Esophagus (tissue), 2 donors: ENCODE data around the gene GLCE. TPM values are rescaled to one million over a fixed set of nuclear protein-coding genes. Genes with fewer than 3 reads are reported as not detected.

Experiments used
- H3K27ac ChIP-seq, 2 donors: one replicate each; pipeline ENCODE4 v1.5.1; 2013; ENCODE audit warnings: low read depth in 2 of 2, mild to moderate bottlenecking in 2 of 2, inconsistent platforms in 1 of 2, low read length in 1 of 2, moderate library complexity in 1 of 2
- H3K27me3 ChIP-seq, 2 donors: one replicate each; pipeline ENCODE4 v1.6.1; 2013; ENCODE audit warnings: low read length in 2 of 2, control low read depth in 1 of 2, mild to moderate bottlenecking in 1 of 2; ENCODE audit not compliant: insufficient read depth in 2 of 2, control insufficient read depth in 1 of 2
- H3K36me3 ChIP-seq, 2 donors: one replicate each; pipeline ENCODE4 v1.6.1; 2013; ENCODE audit warnings: low read length in 1 of 2; ENCODE audit not compliant: control insufficient read depth in 2 of 2, insufficient read depth in 2 of 2
- H3K4me1 ChIP-seq, 2 donors: one replicate each; pipeline ENCODE4 v1.6.1; 2013; ENCODE audit warnings: low read length in 1 of 2; ENCODE audit not compliant: control insufficient read depth in 2 of 2, insufficient read depth in 2 of 2
- H3K4me3 ChIP-seq, 2 donors: one replicate each; pipeline ENCODE4 v1.5.1; 2013; ENCODE audit warnings: low read length in 2 of 2, mild to moderate bottlenecking in 2 of 2, low read depth in 1 of 2, moderate library complexity in 1 of 2
- H3K9me3 ChIP-seq, 2 donors: one replicate each; pipeline ENCODE4 v1.6.1; 2013; ENCODE audit warnings: mild to moderate bottlenecking in 2 of 2, low read depth in 1 of 2, low read length in 1 of 2, moderate library complexity in 1 of 2; ENCODE audit not compliant: control insufficient read depth in 2 of 2, insufficient read depth in 1 of 2
- WGBS, 2 donors: extraction: QIAGEN DNeasy Blood & Tissue Kit; methylation state at CpG; one replicate each; pipeline ENCODE4 v1.1.7; 2013; 5-methylcytosine and 5-hydroxymethylcytosine counted together
- polyA plus RNA-seq, 2 donors: library from polyadenylated mRNA; stranded (reverse); fragments of 200-250 nt; gene quantifications; one replicate each; pipeline ENCODE4 v1.2.3, GENCODE V29; 2013
- donor health status: healthy with polysubstance abuse.
- donor health status: Bipolar disorder and iron deficiency.

Gene GLCE
- polyA plus RNA-seq, 2 donors, result 9.9 to 13.0 TPM

GRCh38 chr15:69133862-69134519 is 26.4 kb upstream of the GLCE start:
- peak overlapping the region in 1 of 2 donors; percentile 33 for H3K27ac ChIP-seq
- H3K4me3 ChIP-seq, result no peak overlapping the region
- no peaks in the 10 kb centered on the region for H3K27me3 ChIP-seq
- WGBS, 2 donors, result 58 to 66% methylated on average over 5 of the region's 5 CpGs
- H3K36me3 ChIP-seq, result no peaks in the 10 kb centered on the region
- peaks cover 0 to 3% of the 10 kb centered on the region in 2 donors for H3K9me3 ChIP-seq
- H3K4me1 ChIP-seq, result peaks cover 3 to 9% of the 10 kb centered on the region in 2 donors

- no peaks in the 10 kb centered on the region for H3K27me3 ChIP-seq
- peaks cover 0 to 3% of the 10 kb centered on the region in 2 donors for H3K9me3 ChIP-seq
- peaks cover 0 to 4% of the 10 kb centered on the region in 2 donors for H3K4me1 ChIP-seq
- H3K4me3 ChIP-seq, result no peak overlapping the region
- WGBS, 2 donors, result 57 to 72% methylated on average over 2 of the region's 2 CpGs
- H3K36me3 ChIP-seq, result no peaks in the 10 kb centered on the region
- no peak overlapping the region for H3K27ac ChIP-seq
These were observed 25.6 kb upstream of the GLCE start for GRCh38 chr15:69134791-69135190.

- 82 to 91% methylated on average over 2 of the region's 2 CpGs for WGBS, 2 donors
- H3K9me3 ChIP-seq, result peaks cover 0 to 3% of the 10 kb centered on the region in 2 donors
- peaks cover 0 to 3% of the 10 kb centered on the region in 2 donors for H3K4me1 ChIP-seq
- no peaks in the 10 kb centered on the region for H3K27me3 ChIP-seq
- H3K27ac ChIP-seq, result no peak overlapping the region
- H3K36me3 ChIP-seq, result no peaks in the 10 kb centered on the region
- H3K4me3 ChIP-seq, result no peak overlapping the region
These were observed 24.9 kb upstream of the GLCE start for GRCh38 chr15:69135499-69135898.

GRCh38 chr15:69138963-69139362 is 21.5 kb upstream of the GLCE start:
- no peak overlapping the region for H3K4me3 ChIP-seq
- no peaks in the 10 kb centered on the region for H3K4me1 ChIP-seq
- H3K27ac ChIP-seq, result no peak overlapping the region
- no peaks in the 10 kb centered on the region for H3K27me3 ChIP-seq
- 64 to 69% methylated on average over 4 of the region's 4 CpGs for WGBS, 2 donors
- no peaks in the 10 kb centered on the region for H3K36me3 ChIP-seq
- peaks cover 0 to 3% of the 10 kb centered on the region in 2 donors for H3K9me3 ChIP-seq

GRCh38 chr15:69140306-69140705 is 20.1 kb upstream of the GLCE start:
- no peaks in the 10 kb centered on the region for H3K27me3 ChIP-seq
- no peak overlapping the region for H3K4me3 ChIP-seq
- no peaks in the 10 kb centered on the region for H3K4me1 ChIP-seq
- no peaks in the 10 kb centered on the region for H3K36me3 ChIP-seq
- no peak overlapping the region for H3K27ac ChIP-seq
- WGBS, 2 donors, result 49 to 54% methylated on average over 13 of the region's 13 CpGs
- peaks cover 0 to 3% of the 10 kb centered on the region in 2 donors for H3K9me3 ChIP-seq

GRCh38 chr15:69141286-69141701 is 19.1 kb upstream of the GLCE start:
- Histone ChIP-seq H3K27ac (no peak overlapping the region), H3K4me3 (no peak overlapping the region), H3K36me3 (no peaks in the 10 kb centered on the region), H3K4me1 (no peaks in the 10 kb centered on the region), H3K9me3 (peaks cover 0 to 3% of the 10 kb centered on the region in 2 donors), H3K27me3 (no peaks in the 10 kb centered on the region)
- WGBS, 2 donors, result 50 to 52% methylated on average over 3 of the region's 3 CpGs

- H3K27me3 ChIP-seq, result no peaks in the 10 kb centered on the region
- 60 to 81% methylated on average over 1 of the region's 1 CpG for WGBS, 2 donors
- no peaks in the 10 kb centered on the region for H3K4me1 ChIP-seq
These were observed 18.6 kb upstream of the GLCE start for GRCh38 chr15:69141833-69142232.

GRCh38 chr15:69143756-69144436 is 16.5 kb upstream of the GLCE start:
- Histone ChIP-seq H3K9me3 (no peaks in the 10 kb centered on the region), H3K27me3 (no peaks in the 10 kb centered on the region), H3K27ac (no peak overlapping the region), H3K4me1 (no peaks in the 10 kb centered on the region), H3K36me3 (no peaks in the 10 kb centered on the region), H3K4me3 (no peak overlapping the region)
- 34 to 35% methylated on average over 4 of the region's 4 CpGs for WGBS, 2 donors

More at GRCh38 chr15:69141833-69142232, 18.6 kb upstream of the GLCE start:
- Histone ChIP-seq H3K9me3 (peaks cover 0 to 3% of the 10 kb centered on the region in 2 donors), H3K36me3 (no peaks in the 10 kb centered on the region), H3K4me3 (no peak overlapping the region), H3K27ac (no peak overlapping the region)

- Histone ChIP-seq H3K4me1 (no peaks in the 10 kb centered on the region), H3K36me3 (no peaks in the 10 kb centered on the region), H3K4me3 (no peak overlapping the region), H3K9me3 (no peaks in the 10 kb centered on the region), H3K27me3 (no peaks in the 10 kb centered on the region), H3K27ac (no peak overlapping the region)
- 76 to 80% methylated on average over 5 of the region's 5 CpGs for WGBS, 2 donors
These were observed 15.9 kb upstream of the GLCE start for GRCh38 chr15:69144530-69144929.
